Lung (tissue), 12 donors: ENCODE data around the gene MYOM1. TPM values are rescaled to one million over a fixed set of nuclear protein-coding genes. Genes with fewer than 3 reads are reported as not detected.
"Not testable (repeated sequence)": the region's sequence is repeated elsewhere in the genome, so short reads cannot be mapped to it uniquely, and the experiment has no call there.

Experiments
- ATAC-seq: fragments of 200-7000 bp; cut with Tn5 transposase; one replicate; pipeline ENCODE4 v1.9.1; 2020; ENCODE audit warnings: moderate number of reproducible peaks; ENCODE audit not compliant: insufficient read depth, low FRiP score
- DNase-seq, 3 donors: peaks; one replicate each; pipeline ENCODE4 v3.0.0-alpha.2; 2013 to 2017
- H3K27ac ChIP-seq, 2 donors: one replicate each; pipeline ENCODE4 v1.5.1; 2013; ENCODE audit warnings: mild to moderate bottlenecking in 2 of 2, moderate library complexity in 2 of 2, control low read depth in 1 of 2, inconsistent platforms in 1 of 2, low read depth in 1 of 2, low read length in 1 of 2
- H3K27me3 ChIP-seq, 3 donors: one replicate each; pipeline ENCODE4 v1.5.1; 2013; ENCODE audit warnings: low read length in 2 of 3; ENCODE audit not compliant: control insufficient read depth in 3 of 3, insufficient read depth in 3 of 3
- H3K36me3 ChIP-seq, 4 donors: one replicate each; pipeline ENCODE4 v1.5.1; 2013; ENCODE audit warnings: low read length in 4 of 4, mild to moderate bottlenecking in 1 of 4, moderate library complexity in 1 of 4; ENCODE audit not compliant: control insufficient read depth in 4 of 4, insufficient read depth in 4 of 4
- H3K4me1 ChIP-seq, 5 donors: one replicate each; pipeline ENCODE4 v1.5.1; 2013; ENCODE audit warnings: low read length in 5 of 5, mild to moderate bottlenecking in 2 of 5, moderate library complexity in 1 of 5; ENCODE audit not compliant: control insufficient read depth in 5 of 5, insufficient read depth in 5 of 5
- H3K4me3 ChIP-seq: one replicate; pipeline ENCODE4 v1.5.1; 2013; ENCODE audit warnings: mild to moderate bottlenecking, control low read depth, moderate library complexity
- H3K9ac ChIP-seq, 2 donors: one replicate each; pipeline ENCODE4 v1.5.1; 2013; ENCODE audit warnings: low read length in 2 of 2, control low read depth in 1 of 2; ENCODE audit not compliant: insufficient read depth in 1 of 2
- H3K9me3 ChIP-seq, 4 donors: one replicate each; pipeline ENCODE4 v1.5.1; 2013; ENCODE audit warnings: low read length in 3 of 4, mild to moderate bottlenecking in 1 of 4, moderate library complexity in 1 of 4; ENCODE audit not compliant: control insufficient read depth in 4 of 4, insufficient read depth in 3 of 4
- WGBS, 2 donors: extraction: QIAGEN DNeasy Blood & Tissue Kit; methylation state at CpG; one replicate each; pipeline ENCODE4 v1.1.7; 2013; 5-methylcytosine and 5-hydroxymethylcytosine counted together
- polyA plus RNA-seq, 2 donors: library from polyadenylated mRNA; stranded (reverse); fragments of 200-250 nt; gene quantifications; one replicate each; pipeline ENCODE4 v1.2.1, GENCODE V29; 2013
- total RNA-seq, 2 donors: library from RNA; depleted of rRNA in 1 of 2; stranded (reverse); fragments of >200 nt in 1 of 2; gene quantifications; one replicate each; pipeline ENCODE4 v1.2.1, GENCODE V29; 2014 to 2021
- TF ChIP-seq, protein P1 (sequence below): IDR thresholded peaks from 2 replicates; pipeline ENCODE4 v1.5.1; 2012; ENCODE audit warnings: mild to moderate bottlenecking; ENCODE audit errors: control extremely low read depth, extremely low read depth
- donor health status: control.
- donor health status: control.
- donor health status: Bipolar disorder and iron deficiency.
- donor health status: healthy.
- donor health status: DM: yes; HTN: yes; CAD: no.

The MYOM1 gene
- total and polyA plus RNA-seq, 4 donors, result 0.61 to 4.6 (median 1.3) TPM

DNA sequence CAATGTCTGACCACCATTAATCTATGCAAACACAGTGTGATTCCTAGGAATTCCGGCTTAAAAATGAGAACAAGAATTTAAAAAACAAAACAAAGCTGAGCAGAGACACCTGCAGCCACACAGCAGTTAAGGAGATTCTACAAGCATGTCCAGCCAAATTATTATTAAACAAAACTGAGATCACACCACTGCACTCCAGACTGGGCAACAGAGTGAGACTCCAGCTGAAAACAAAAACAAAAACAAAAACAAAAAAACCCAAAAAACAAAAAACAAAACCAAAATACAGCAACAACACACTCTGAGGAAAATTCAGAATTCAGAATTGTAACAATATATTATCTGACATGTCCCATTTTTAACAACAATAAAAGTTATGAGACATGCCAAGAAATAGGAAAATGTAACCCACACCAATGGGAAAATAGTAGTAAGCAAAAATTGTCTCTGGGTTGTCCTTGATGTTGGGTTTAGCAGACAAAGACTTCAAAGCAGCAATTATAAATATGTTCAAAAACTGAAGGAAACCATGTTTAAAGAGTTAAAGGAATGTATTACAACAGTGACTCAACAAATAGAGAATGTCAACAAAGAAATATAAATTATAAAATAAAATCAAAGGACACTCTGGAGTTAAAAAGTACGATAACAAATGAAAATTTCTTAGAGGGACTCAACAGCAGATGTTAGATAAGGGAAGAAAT lies 19.7 kb downstream of the MYOM1 start:
- Histone ChIP-seq H3K36me3 (no peaks in the 10 kb centered on the region), H3K9ac (no peak overlapping the region), H3K4me1 (no peaks in the 10 kb centered on the region), H3K9me3 (no peaks in the 10 kb centered on the region), H3K27ac (no peak overlapping the region), H3K27me3 (no peaks in the 10 kb centered on the region), H3K4me3 (no peak overlapping the region)
- ATAC-seq, result no peak
- 89 to 96% methylated on average over 2 of the region's 2 CpGs for WGBS, 2 donors
- TF ChIP-seq, protein P1, sequence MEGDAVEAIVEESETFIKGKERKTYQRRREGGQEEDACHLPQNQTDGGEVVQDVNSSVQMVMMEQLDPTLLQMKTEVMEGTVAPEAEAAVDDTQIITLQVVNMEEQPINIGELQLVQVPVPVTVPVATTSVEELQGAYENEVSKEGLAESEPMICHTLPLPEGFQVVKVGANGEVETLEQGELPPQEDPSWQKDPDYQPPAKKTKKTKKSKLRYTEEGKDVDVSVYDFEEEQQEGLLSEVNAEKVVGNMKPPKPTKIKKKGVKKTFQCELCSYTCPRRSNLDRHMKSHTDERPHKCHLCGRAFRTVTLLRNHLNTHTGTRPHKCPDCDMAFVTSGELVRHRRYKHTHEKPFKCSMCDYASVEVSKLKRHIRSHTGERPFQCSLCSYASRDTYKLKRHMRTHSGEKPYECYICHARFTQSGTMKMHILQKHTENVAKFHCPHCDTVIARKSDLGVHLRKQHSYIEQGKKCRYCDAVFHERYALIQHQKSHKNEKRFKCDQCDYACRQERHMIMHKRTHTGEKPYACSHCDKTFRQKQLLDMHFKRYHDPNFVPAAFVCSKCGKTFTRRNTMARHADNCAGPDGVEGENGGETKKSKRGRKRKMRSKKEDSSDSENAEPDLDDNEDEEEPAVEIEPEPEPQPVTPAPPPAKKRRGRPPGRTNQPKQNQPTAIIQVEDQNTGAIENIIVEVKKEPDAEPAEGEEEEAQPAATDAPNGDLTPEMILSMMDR, result no peak
- no peak for DNase-seq

GRCh38 chr18:3198260-3198860 lies 21.4 kb downstream of the MYOM1 start:
- not testable (repeated sequence) for H3K9me3 ChIP-seq, H3K9ac ChIP-seq, H3K4me3 ChIP-seq, DNase-seq, H3K27me3 ChIP-seq, ATAC-seq, H3K4me1 ChIP-seq, H3K36me3 ChIP-seq
- peak overlapping the region in 1 of 2 donors; percentile 46 for H3K27ac ChIP-seq
- 92 to 95% methylated on average over 11 of the region's 11 CpGs for WGBS, 2 donors

DNA sequence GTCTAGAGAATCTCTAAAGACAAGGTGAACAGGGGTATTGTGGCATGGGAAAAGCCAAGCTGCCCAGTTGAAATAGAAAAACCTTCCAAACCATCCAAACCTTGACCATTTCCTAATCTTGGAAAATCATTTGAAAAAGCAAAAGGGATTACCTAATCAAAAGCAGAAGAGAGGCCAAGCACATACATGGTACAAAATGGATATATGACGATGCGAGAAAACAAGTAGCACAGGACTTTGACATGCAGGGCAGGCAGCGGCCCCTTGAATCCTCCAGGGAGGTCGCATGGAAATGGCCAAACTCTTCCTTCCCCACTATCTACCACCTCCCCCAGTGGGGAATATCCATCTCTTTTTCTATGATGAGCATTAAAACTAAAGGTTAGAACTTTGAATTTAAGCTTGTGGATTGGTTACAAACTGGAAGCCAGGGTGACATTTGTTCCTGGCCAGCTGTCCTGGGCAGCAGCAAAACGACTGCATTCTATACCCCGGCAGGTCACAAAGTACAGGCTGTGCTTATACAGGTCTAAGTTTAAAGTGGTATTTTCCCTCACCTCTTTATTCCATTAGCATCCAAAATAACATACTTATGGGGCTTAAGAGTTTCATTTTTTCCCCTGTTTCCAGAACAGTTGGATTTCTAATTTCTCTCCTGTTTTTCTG lies 24.7 kb downstream of the MYOM1 start:
- DNase-seq (no peak), ATAC-seq (no peak)
- Histone ChIP-seq H3K4me1 (peaks cover 0 to 4% (median 0%) of the 10 kb centered on the region in 5 donors), H3K27ac (peak overlapping the region in 1 of 2 donors; percentile 84), H3K4me3 (no peak overlapping the region), H3K27me3 (no peaks in the 10 kb centered on the region), H3K9ac (no peak overlapping the region), H3K9me3 (no peaks in the 10 kb centered on the region), H3K36me3 (peaks cover 0 to 5% (median 0%) of the 10 kb centered on the region in 4 donors)
- TF ChIP-seq, protein P1, result no peak
- WGBS, 2 donors, result 91 to 92% methylated on average over 6 of the region's 6 CpGs

GRCh38 chr18:3193331-3193730 lies 26.4 kb downstream of the MYOM1 start:
- no peaks in the 10 kb centered on the region for H3K9me3 ChIP-seq
- H3K27ac ChIP-seq, result no peak overlapping the region
- ATAC-seq (no peak), DNase-seq (no peak)
- no peak overlapping the region for H3K4me3 ChIP-seq
- H3K4me1 ChIP-seq, result peaks cover 0 to 4% (median 0%) of the 10 kb centered on the region in 5 donors
- peaks cover 0 to 9% (median 0%) of the 10 kb centered on the region in 4 donors for H3K36me3 ChIP-seq
- H3K27me3 ChIP-seq, result no peaks in the 10 kb centered on the region
- H3K9ac ChIP-seq, result no peak overlapping the region
- WGBS, 2 donors, result 33 to 52% methylated on average over 1 of the region's 1 CpG
- TF ChIP-seq, protein P1, result no peak
